ENCODE results near the gene SNX2.
"Not testable (repeated sequence)": the region's sequence is repeated elsewhere in the genome, so short reads cannot be mapped to it uniquely, and the experiment has no call there.

- not testable (repeated sequence) for TF ChIP-seq CTCF, POLR2A (IDR thresholded peaks at IDR 0.05)
Measured at GRCh38 chr5:122857538-122857937, 82.7 kb downstream of the SNX2 start.
